HepG2 (cell line): ENCODE data around the gene HEATR5B. TPM values are rescaled to one million over a fixed set of nuclear protein-coding genes. Genes with fewer than 3 reads are reported as not detected.

ENCODE experiments used
- ATAC-seq: fragments of 200-7000 bp; cut with Tn5 transposase; 3 replicates; pipeline ENCODE4 v1.9.1; 2020; ENCODE audit warnings: mild to moderate bottlenecking, moderate library complexity
- BruUV-seq: library from RNA; stranded (reverse); fragments of 400-500 nt; replicated peaks from 2 replicates; lab custom pipeline; 2021; lab: Mats Ljungman, UMichigan
- CTCF ChIA-PET: fragments of 300-600 bp; formaldehyde crosslinking; extraction: SDS; loops from one replicate; lab custom pipeline; 2021; ENCODE audit warnings: low total read pairs, inconsistent platforms, low intra/inter-chr PET ratio; lab: Yijun Ruan, JAX
- POLR2A ChIA-PET: fragments of 350-600 bp; sonication (Branson Sonifier 250); formaldehyde crosslinking; loops from one replicate; lab custom pipeline; 2020; ENCODE audit warnings: antibody characterized with exemption, inconsistent platforms; lab: Yijun Ruan, JAX
- DNase-seq: peaks from one replicate; pipeline ENCODE4 v3.0.0-alpha.2; 2015; ENCODE audit warnings: low spot score
- FAIRE-seq: peaks from 3 replicates; lab custom pipeline; 2011; peaks lifted over from hg19 to GRCh38; lab: Jason Lieb, UNC
- H2AFZ ChIP-seq: one replicate; pipeline ENCODE4 v1.6.1; 2011; ENCODE audit warnings: low read length, inconsistent platforms
- H3K27ac ChIP-seq: fragments of 300-600 bp; 3 replicates; pipeline ENCODE4 v1.8.0; 2011; ENCODE audit warnings: mixed run types, mild to moderate bottlenecking, mixed read lengths, low read length, inconsistent platforms; ENCODE audit not compliant: insufficient read depth; ENCODE audit errors: extremely low read length
- H3K27me3 ChIP-seq, 2 experiments: fragments of 200-600 bp in 1 of 2; 2 replicates in 1 of 2; 3 replicates in 1 of 2; pipeline versions ENCODE4 v1.6.0 to v1.8.0; 2011; ENCODE audit warnings: low read length in 2 of 2, mild to moderate bottlenecking in 2 of 2, moderate library complexity in 2 of 2, inconsistent platforms in 1 of 2; ENCODE audit not compliant: insufficient read depth in 2 of 2, control insufficient read depth in 1 of 2
- H3K36me3 ChIP-seq, 2 experiments: fragments of 200-600 bp in 1 of 2; replicated peaks in 1 of 2; 2 replicates in 1 of 2; 3 replicates in 1 of 2; pipeline versions ENCODE4 v1.5.1 to v1.8.0; 2011; ENCODE audit warnings: low read length in 2 of 2, inconsistent platforms in 1 of 2; ENCODE audit not compliant: insufficient read depth in 2 of 2, control insufficient read depth in 1 of 2
- H3K4me1 ChIP-seq: 2 replicates; pipeline ENCODE4 v1.5.1; 2012; ENCODE audit warnings: low read length, inconsistent platforms; ENCODE audit not compliant: insufficient read depth
- H3K4me2 ChIP-seq: 2 replicates; pipeline ENCODE4 v1.6.0; 2011; ENCODE audit warnings: low read depth, low read length, inconsistent platforms
- H3K4me3 ChIP-seq, 3 experiments: fragments of 200-600 bp in 1 of 3; sonication (generic), shearing (Covaris generic) in 1 of 3; replicated peaks in 1 of 3; 2 replicates each; pipeline ENCODE4 v1.5.1; 2011 to 2016; ENCODE audit warnings: low read length in 3 of 3, inconsistent platforms in 2 of 3, low read depth in 2 of 3, mild to moderate bottlenecking in 2 of 3, control low read depth in 1 of 3, mixed read lengths in 1 of 3; ENCODE audit not compliant: insufficient read depth in 1 of 3
- H3K79me2 ChIP-seq: one replicate; pipeline ENCODE4 v1.6.1; 2011; ENCODE audit warnings: low read length, inconsistent platforms; ENCODE audit not compliant: insufficient read depth
- H3K9ac ChIP-seq: 2 replicates; pipeline ENCODE4 v1.6.0; 2011; ENCODE audit warnings: mild to moderate bottlenecking, low read depth, low read length, inconsistent platforms; ENCODE audit not compliant: insufficient read depth
- H3K9me3 ChIP-seq: 2 replicates; pipeline ENCODE4 v1.5.1; 2012; ENCODE audit warnings: mild to moderate bottlenecking, low read length
- H4K20me1 ChIP-seq: 2 replicates; pipeline ENCODE4 v1.6.0; 2011; ENCODE audit warnings: inconsistent platforms, mild to moderate bottlenecking, low read length, moderate library complexity; ENCODE audit not compliant: insufficient read depth
- GFI1 ChIP-seq: sonication (generic); formaldehyde crosslinking; IDR thresholded peaks from 2 replicates; pipeline ENCODE4 v1.5.0; 2020; ENCODE audit warnings: missing genetic modification reagents, mild to moderate bottlenecking, borderline replicate concordance
- HNF4A ChIP-seq: sonication (generic); formaldehyde crosslinking; IDR thresholded peaks from 2 replicates; pipeline ENCODE4 v1.4.0; 2020; ENCODE audit warnings: missing genetic modification reagents
- IRX3 ChIP-seq: sonication (generic); formaldehyde crosslinking; IDR thresholded peaks from 2 replicates; pipeline ENCODE4 v1.8.1; 2023; ENCODE audit warnings: mild to moderate bottlenecking, low read depth, missing genetic modification reagents, borderline replicate concordance
- MAFG ChIP-seq: sonication (generic); formaldehyde crosslinking; IDR thresholded peaks from 2 replicates; pipeline ENCODE4 v1.5.1; 2020; ENCODE audit warnings: mild to moderate bottlenecking, missing genetic modification reagents
- NFE2L2 ChIP-seq: fragments of 150-350 bp; IDR thresholded peaks from 2 replicates; pipeline ENCODE4 v1.6.1; 2014; ENCODE audit warnings: low read length
- PRDM15 ChIP-seq: sonication (generic); formaldehyde crosslinking; IDR thresholded peaks from 2 replicates; pipeline ENCODE4 v1.4.0; 2020; ENCODE audit warnings: missing genetic modification reagents
- SOX13 ChIP-seq, 3 experiments: fragments of 450-650 bp in 1 of 3; sonication (generic) in 1 of 3; formaldehyde crosslinking in 1 of 3; IDR thresholded peaks in 2 of 3; conservative IDR thresholded peaks in 1 of 3; 2 replicates each; pipeline versions ENCODE4 v1.5.0 to v1.6.1; 2016 to 2020; ENCODE audit warnings: antibody characterized with exemption in 1 of 3, mild to moderate bottlenecking in 1 of 3, missing compliant biosample characterization in 1 of 3, missing genetic modification reagents in 1 of 3, moderate library complexity in 1 of 3
- SPEN ChIP-seq: sonication (generic); formaldehyde crosslinking; IDR thresholded peaks from 2 replicates; pipeline ENCODE4 v1.5.1; 2020; ENCODE audit warnings: low read depth, mild to moderate bottlenecking, missing genetic modification reagents
- SRF ChIP-seq: IDR thresholded peaks from 2 replicates; pipeline ENCODE4 v1.6.1; 2011; ENCODE audit warnings: mild to moderate bottlenecking, low read depth, low read length, moderate library complexity
- THAP7 ChIP-seq: sonication (generic); formaldehyde crosslinking; IDR thresholded peaks from 2 replicates; pipeline ENCODE4 v1.8.1; 2023; ENCODE audit warnings: mild to moderate bottlenecking, missing genetic modification reagents
- ZBTB33 ChIP-seq: sonication (generic); formaldehyde crosslinking; IDR thresholded peaks from 2 replicates; pipeline ENCODE4 v1.4.0; 2020; ENCODE audit warnings: missing genetic modification reagents
- ZNF292 ChIP-seq: sonication (generic); formaldehyde crosslinking; IDR thresholded peaks from 2 replicates; pipeline ENCODE4 v1.8.1; 2022; ENCODE audit warnings: mild to moderate bottlenecking, low read depth, missing genetic modification reagents, borderline replicate concordance
- ZNF333 ChIP-seq: sonication (generic); formaldehyde crosslinking; IDR thresholded peaks from 2 replicates; pipeline ENCODE4 v1.4.0; 2020; ENCODE audit warnings: mild to moderate bottlenecking, missing genetic modification reagents, borderline replicate concordance
- ZNF430 ChIP-seq: sonication (generic); formaldehyde crosslinking; IDR thresholded peaks from 2 replicates; pipeline ENCODE4 v1.9.0; 2021; ENCODE audit warnings: mild to moderate bottlenecking, missing genetic modification reagents
- ZNF629 ChIP-seq: sonication (generic); formaldehyde crosslinking; conservative IDR thresholded peaks from 2 replicates; pipeline ENCODE4 v1.5.0; 2020; ENCODE audit warnings: missing genetic modification reagents
- WGBS: methylation state at CpG from one replicate; pipeline ENCODE4 v1.1.6; 2017; ENCODE audit warnings: low lambda C conversion rate; 5-methylcytosine and 5-hydroxymethylcytosine counted together
- in situ Hi-C: cut with HindIII; loops from 2 replicates; pipeline ENCODE4 v1.10.0; 2017; ENCODE audit warnings: low pct_unique_long_range_greater_than_20kb; ENCODE audit not compliant: extremely low pct_ligation_motif_present
- intact Hi-C: fragments of 100-400 bp; cut with micrococcal nuclease; formaldehyde crosslinking; loops from one replicate; pipeline ENCODE4 v1.10.0; 2022; ENCODE audit not compliant: unreplicated experiment
- polyA plus RNA-seq, 8 experiments: library from polyadenylated mRNA; depleted of rRNA in 3 of 8; stranded (reverse) in 7 of 8; unstranded in 1 of 8; fragments of >200 nt; fragmentation: Illumina TruSeq in 4 of 8; extraction: Trizol in 4 of 8; gene quantifications; 2 replicates each; pipeline versions ENCODE4 v1.2.1 to v1.2.3, GENCODE V29; 2011 to 2016; ENCODE audit warnings: low read depth in 4 of 8, missing spikeins in 1 of 8, mixed read lengths in 1 of 8; ENCODE audit not compliant: insufficient read depth in 1 of 8
- total RNA-seq, 5 experiments: library from RNA; depleted of rRNA; stranded (reverse); fragments of >200 nt; fragmentation: Illumina TruSeq; extraction: Trizol; gene quantifications; 2 replicates each; pipeline ENCODE4 v1.2.3, GENCODE V29; 2016; ENCODE audit warnings: low read depth in 1 of 5

HEATR5B gene
- total and polyA plus RNA-seq, 2 of the 13 experiments (the other 11 are each of a cell fraction or from before 2014, with no cell fraction given): 12.7 to 16.3 TPM

- POLR2A ChIA-PET: no interaction called here
- H4K20me1 ChIP-seq: no peaks in the 10 kb centered on the region
- no peaks in the 10 kb centered on the region for H3K4me1 ChIP-seq
- H3K27me3 ChIP-seq: no peaks in the 10 kb centered on the region
- H3K4me3 ChIP-seq: no peak overlapping the region
- no peak for ATAC-seq
- TF ChIP-seq SRF (no peak), ZNF333 (no peak), ZNF292 (CRISPR knock-in tag) (no peak), THAP7 (CRISPR knock-in tag) (no peak), ZNF430 (no peak), ZNF629 (CRISPR knock-in tag) (no peak), ZBTB33 (CRISPR knock-in tag) (no peak), NFE2L2 (no peak), PRDM15 (no peak), IRX3 (no peak), GFI1 (CRISPR knock-in tag) (no peak), SPEN (CRISPR knock-in tag) (no peak), MAFG (CRISPR knock-in tag) (no peak), SOX13 (IDR thresholded peaks at IDR 0.05) (no peak), SOX13 (CRISPR knock-in tag; conservative IDR thresholded peaks at IDR 0.05 in 1 of 2, IDR thresholded peaks at IDR 0.05 in 1 of 2) (no peak), HNF4A (CRISPR knock-in tag) (no peak)
- H3K36me3 ChIP-seq: peaks cover 3 to 30% of the 10 kb centered on the region in 2 experiments
- H2AFZ ChIP-seq: no peak overlapping the region
- no TSS peak for BruUV-seq
- CTCF ChIA-PET: no interaction called here
- WGBS: 97% methylated on average over 4 of the region's 4 CpGs
- H3K9ac ChIP-seq: no peak overlapping the region
- no peaks in the 10 kb centered on the region for H3K9me3 ChIP-seq
- no peak overlapping the region for H3K27ac ChIP-seq
- intact Hi-C loops (no loop called here), in situ Hi-C loops (no loop called here)
- no peak for DNase-seq
- no peaks in the 10 kb centered on the region for H3K79me2 ChIP-seq
- no peak overlapping the region for H3K4me2 ChIP-seq
- no peak for FAIRE-seq
Observed at GRCh38 chr2:37013315-37013641, 70.9 kb downstream of the HEATR5B start.
